ENCODE data around the gene VAV3.

DNA sequence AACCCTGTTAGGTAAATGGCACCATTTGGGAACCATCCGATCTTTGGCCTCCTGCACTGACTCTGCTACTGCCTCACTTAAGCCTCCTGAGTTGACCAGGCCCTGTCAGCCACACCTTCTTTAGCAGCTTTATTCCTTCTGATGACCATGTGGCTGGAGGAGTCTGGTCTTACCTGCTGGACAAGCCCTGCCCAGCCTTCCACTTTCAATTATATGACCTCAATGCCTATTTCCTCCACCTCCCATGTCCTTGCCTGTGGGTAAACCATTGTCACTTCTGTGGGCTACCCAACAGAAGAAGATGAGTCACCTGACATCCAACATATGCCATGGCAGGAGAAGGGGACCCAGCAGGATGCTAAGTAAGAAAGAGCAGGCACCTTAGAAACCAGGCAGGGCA lies 430.3 kb downstream of the VAV3 start:
- TF ChIP-seq, protein P1, sequence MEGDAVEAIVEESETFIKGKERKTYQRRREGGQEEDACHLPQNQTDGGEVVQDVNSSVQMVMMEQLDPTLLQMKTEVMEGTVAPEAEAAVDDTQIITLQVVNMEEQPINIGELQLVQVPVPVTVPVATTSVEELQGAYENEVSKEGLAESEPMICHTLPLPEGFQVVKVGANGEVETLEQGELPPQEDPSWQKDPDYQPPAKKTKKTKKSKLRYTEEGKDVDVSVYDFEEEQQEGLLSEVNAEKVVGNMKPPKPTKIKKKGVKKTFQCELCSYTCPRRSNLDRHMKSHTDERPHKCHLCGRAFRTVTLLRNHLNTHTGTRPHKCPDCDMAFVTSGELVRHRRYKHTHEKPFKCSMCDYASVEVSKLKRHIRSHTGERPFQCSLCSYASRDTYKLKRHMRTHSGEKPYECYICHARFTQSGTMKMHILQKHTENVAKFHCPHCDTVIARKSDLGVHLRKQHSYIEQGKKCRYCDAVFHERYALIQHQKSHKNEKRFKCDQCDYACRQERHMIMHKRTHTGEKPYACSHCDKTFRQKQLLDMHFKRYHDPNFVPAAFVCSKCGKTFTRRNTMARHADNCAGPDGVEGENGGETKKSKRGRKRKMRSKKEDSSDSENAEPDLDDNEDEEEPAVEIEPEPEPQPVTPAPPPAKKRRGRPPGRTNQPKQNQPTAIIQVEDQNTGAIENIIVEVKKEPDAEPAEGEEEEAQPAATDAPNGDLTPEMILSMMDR (conservative IDR thresholded peaks at IDR 0.05; ENCODE audit: low read length): no peak
- TF ChIP-seq EZH2phosphoT487 (IDR thresholded peaks at IDR 0.05; ENCODE audit: borderline replicate concordance, low read depth, low read length): no peak

Data from OCI-LY7 (cell line).